Dermis blood vessel endothelial cell (primary cell): ENCODE data around the gene RNF4. TPM values are rescaled to one million over a fixed set of nuclear protein-coding genes. Genes with fewer than 3 reads are reported as not detected.
"Not testable (repeated sequence)": the region's sequence is repeated elsewhere in the genome, so short reads cannot be mapped to it uniquely, and the experiment has no call there.

Source experiments
- DNase-seq: peaks from one replicate; pipeline ENCODE4 v3.0.0; 2010
- total RNA-seq: library from RNA; depleted of rRNA; stranded (reverse); fragments of >200 nt; gene quantifications from 2 replicates; pipeline ENCODE4 v1.2.3, GENCODE V29; 2014

RNF4 gene
- total RNA-seq, 1 donor from 2014 or later, result 85.4 TPM

DNA sequence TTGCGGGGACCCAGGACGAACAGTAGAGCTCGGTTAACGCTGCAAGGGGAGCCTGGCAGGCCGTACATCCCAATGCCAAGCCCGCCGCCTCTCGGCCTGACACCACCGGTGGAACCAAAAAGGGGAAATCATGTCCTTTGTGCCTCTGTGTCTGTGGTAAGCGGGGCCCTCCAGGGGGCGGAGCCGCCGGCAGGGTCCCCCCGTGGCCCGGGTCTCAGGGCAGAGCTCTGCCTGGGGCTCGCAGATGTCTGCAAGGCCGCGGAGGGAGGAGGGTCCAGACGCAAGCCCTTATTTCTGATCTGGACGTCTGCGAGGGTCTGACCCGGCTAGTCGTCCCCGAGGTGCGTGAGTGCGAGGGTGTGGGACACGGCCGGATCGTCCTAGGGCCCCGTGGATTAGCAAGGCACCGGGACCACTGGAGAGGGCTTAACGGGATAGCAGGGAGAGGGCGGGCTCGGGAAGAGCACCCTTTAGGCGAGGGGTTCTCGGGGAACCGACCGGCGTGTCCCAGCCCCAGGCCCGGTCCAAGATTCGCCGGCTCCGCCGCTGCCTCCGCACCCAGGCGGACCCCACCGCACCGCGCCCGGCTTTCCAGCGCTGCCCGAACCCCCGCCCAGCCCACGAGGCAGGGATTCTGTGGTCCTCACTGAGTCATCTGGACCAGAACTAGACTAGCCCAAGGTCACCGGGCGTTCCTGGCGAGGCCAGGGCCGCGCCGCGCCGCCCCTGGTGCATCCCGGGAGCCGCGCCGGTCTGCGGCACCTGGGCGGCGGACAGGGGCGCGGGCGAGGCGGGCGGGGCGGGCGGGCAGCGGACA is 66.7 kb downstream of the RNF4 start:
- DNase-seq, result peak; percentile 49

DNA sequence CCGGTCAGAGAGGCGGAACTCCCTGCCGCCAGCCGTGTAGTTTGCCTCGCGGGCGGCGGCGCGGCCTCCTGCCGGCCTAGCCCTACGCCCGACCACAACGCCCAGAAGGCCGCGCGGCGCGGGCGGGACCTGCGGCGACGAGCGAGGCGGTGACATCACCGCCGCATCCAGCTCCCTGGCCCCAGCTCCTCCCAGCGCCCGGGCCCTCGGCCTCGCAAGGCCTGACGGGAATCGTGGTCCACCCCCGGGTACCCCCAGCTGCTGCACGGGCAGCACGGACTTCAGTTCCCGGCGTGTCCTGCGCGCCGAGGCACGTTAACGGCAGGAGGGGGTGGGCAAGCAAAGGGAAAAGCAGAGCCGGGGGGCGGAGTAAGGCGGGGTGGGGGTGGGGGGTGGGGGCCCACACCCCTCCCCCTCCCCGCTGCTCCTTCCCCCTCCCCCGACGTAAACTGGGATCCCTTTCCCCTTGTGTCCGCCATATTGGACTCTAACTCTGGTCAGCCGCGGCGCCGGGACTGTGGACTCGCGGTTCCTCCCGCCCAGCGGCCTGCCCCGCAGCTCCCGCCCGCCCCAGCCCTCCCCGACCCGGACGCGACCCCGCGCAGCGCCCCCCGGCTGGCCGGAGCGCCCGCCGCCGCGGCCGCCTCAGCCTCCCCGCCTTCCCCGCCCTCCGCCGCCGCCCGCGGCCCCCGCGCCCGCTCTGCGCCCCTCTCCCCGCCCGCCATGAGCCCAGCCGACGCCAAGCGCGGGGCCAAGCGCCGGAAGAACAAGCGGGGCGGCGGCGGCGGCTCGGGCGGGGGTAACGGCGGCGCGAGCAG is 67.5 kb downstream of the RNF4 start, which contains the start of gene FAM193A:
TSS of gene FAM193A (plus strand) at position 455 of the 818 bp plus-strand sequence. CDS start at position 724, 269 bp downstream.
- DNase-seq, result peak; percentile 100

- peak; percentile 54 for DNase-seq
Observed at GRCh38 chr4:2537011-2537830, 68.3 kb downstream of the RNF4 start.

DNA sequence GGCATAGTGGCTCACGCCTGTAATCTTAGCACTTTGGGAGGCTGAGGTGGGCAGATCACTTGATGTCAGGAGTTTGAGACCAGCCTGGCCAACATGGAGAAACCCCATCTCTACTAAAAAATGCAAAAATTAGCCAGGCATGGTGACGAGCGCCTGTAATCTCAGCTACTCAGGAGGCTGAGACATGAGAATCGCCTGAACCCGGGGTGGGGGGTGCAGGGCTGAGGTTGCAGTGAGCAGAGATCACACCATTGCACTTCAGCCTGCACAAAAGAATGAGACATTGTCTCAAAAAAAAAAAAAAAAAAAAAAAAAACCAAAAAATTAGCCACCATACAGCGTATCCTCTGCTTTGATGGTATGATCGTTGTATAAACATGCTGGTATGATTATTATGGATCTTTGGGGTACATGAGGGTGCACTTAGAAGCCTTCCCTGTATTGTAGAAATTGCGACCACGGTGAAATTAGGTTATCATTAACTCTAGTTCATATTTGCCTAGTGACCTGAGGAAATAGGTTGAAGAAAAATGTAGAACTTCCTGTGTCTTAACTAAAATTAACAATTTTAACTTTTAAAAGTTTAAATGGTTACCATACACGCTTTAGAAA is 74.8 kb downstream of the RNF4 start:
- DNase-seq, result not testable (repeated sequence)

- DNase-seq, result no peak
Observed at GRCh38 chr4:2545321-2546013, 76.6 kb downstream of the RNF4 start.

- no peak for DNase-seq
Observed at GRCh38 chr4:2546286-2546823, 77.4 kb downstream of the RNF4 start.

- DNase-seq, result not testable (repeated sequence)
Observed at GRCh38 chr4:2546961-2547691, 78.2 kb downstream of the RNF4 start.

DNA sequence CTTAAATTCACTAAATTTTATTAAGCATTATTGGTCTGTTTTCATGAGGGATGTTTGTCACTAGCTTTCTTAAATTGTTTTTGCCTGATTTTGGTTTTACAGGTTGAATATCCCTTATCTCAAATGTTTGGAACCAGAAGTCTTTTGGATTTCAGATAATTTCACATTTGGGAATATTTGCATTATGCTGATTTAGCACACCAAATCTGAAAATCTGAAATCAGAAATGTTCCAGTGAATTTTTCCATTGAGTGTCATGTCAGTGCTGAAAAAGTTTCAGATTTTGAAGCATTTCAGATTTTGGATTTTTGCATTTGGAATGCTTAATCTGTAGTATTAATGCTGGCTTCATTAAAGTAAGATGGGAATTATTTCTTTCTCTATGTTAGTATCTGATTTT is 82.2 kb downstream of the RNF4 start:
- DNase-seq, result no peak

DNA sequence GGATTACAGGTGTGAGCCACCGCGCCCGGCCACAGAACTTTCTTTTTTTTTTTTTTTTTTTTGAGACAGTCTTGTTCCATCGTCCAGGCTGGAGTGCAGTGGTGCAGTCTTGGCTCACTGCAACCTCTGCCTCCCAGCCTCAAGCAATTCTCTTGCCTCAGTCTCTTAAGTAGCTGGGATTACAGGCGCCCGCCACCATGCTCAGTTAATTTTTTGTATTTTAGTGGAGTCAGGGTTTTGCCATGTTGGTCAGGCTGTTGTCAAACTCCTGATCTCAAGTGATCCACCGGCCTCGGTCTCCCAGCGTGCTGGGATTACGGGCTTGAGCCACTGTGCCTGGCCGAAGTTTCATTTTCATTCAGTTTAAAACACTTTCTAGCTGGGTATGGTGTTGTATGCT is 83.9 kb downstream of the RNF4 start:
- DNase-seq, result no peak

DNA sequence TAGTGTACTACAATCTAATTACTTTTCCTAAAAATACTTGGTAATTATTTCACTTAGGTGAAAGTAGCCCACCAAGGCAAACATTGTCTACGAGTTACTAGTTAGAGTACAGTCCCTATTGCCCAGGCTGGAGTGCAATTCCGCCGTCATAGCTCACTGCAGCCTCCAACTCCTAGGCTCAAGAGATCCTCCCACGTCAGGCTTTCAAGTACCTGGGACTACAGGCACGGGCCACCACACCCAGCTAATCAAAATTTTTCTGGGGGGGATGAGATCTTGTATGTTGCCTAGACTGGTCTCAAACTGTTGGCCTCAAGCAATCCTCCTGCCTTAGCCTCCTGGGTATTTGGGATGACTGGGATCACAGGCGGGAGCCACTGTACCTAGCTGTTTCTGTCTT is 89.4 kb downstream of the RNF4 start:
- no peak for DNase-seq

GRCh38 chr4:2560167-2560566 is 91.3 kb downstream of the RNF4 start:
- DNase-seq, result no peak

Other genes starting within 250 kb of the RNF4 start
- 14.0 and 15.8 TPM in 2 replicates for gene HAUS3, start 227.0 kb upstream of the RNF4 start, total RNA-seq
- gene POLN, start 227.0 kb upstream of the RNF4 start, total RNA-seq, result 2.7 and 5.8 TPM in 2 replicates
- gene MXD4, start 207.0 kb upstream of the RNF4 start, total RNA-seq, result 92.1 and 94.1 TPM in 2 replicates
- 7.5 and 8.6 TPM in 2 replicates for gene ZFYVE28, start 50.5 kb upstream of the RNF4 start, total RNA-seq
- gene CFAP99, start 50.2 kb upstream of the RNF4 start, total RNA-seq, result 0.17 TPM in 1 of 2 replicates, not detected in the other
- gene FAM193A, start 67.5 kb downstream of the RNF4 start, total RNA-seq, result 12.4 and 16.4 TPM in 2 replicates